ENCODE measurements around the gene TBCD.
A peak's percentile ranks its signal among the peaks of the same experiment; 100 is the strongest.

Gene TBCD

DNA sequence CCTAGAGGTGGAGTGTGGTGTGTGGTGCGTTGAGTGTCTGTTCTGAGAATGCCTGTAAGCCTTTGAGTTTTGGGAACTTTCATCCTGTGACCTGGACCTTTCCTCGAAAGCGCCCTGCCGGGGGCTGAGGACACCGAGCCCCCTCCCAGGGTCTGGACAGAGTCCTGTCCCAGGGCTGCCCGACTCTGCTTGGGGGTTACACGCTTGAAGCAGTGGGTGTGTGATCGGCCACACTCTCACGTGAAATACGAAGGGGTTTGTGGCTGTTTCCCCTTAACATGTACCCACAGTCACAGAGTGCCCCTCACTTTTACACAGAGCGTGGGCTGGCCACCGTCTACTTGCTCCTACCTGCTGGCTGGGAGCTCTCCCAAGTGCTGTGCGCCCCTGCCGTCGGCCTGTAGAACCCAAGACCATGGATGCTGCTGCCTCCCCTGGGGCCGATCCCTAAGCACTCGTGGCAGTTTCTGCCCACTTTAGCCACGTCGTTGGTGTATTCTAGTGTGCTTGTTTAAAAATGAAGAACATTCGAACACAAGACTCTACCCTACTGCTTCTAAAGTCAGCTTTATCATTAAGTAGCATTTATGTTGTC is 81.1 kb downstream of the TBCD start:
- no peak for DNase-seq (ENCODE audit: low spot score)

DNA sequence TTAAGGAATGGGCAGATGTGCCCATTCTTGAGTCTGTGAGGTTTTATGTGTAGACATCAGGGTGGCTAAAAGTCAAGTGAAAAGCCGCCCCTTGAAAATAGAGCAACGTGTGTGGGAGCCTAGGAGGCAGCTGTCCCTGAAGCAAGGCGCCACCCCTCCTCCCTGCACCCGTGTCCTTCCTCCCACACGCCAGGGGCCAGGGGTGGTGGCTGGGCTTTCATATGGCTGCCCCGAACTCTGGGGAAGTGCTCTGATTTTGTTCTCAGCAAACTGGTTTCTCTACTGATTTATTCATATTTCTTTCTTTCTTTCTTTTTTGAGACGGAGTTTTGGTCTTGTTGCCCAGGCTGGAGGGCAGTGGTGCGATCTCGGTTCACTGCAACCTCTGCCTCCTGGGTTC is 83.3 kb downstream of the TBCD start:
- DNase-seq (ENCODE audit: low spot score), result no peak

DNA sequence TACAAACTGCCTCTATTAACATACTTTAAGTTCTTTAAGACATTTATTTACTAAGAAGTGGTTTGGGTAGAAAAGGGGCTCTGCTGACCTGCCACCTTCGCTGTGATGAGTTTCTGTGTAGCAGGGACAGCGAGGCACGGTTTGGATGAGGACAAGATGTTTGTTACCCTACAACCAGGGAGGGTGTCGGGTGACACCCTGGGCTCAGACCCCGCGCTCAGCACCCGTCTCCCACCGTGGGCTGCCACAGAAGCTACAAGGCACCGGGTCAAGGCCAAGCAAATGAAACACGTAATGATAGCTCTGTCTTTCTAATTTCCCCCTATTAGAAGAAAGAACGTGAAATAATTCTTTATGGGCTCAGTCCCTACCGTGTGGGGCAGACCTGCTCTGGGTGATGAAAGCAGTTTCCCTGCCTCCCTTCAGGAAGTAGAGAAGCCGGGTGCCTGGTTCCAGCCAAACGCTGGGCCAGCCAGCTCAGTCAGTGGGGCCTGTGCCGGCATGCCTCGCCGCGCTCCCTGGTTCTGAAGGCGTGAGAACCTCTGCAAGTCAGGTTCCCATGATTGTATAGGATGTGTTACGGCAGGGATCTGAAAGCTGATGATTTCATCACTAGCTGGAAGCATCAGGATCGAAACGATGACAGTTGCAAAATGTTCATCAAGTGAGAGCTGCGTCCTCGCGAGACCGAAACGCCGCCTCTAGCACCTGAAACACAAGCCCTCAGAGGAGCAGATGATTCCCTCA is 84.1 kb downstream of the TBCD start:
- no peak for DNase-seq (ENCODE audit: low spot score)

DNA sequence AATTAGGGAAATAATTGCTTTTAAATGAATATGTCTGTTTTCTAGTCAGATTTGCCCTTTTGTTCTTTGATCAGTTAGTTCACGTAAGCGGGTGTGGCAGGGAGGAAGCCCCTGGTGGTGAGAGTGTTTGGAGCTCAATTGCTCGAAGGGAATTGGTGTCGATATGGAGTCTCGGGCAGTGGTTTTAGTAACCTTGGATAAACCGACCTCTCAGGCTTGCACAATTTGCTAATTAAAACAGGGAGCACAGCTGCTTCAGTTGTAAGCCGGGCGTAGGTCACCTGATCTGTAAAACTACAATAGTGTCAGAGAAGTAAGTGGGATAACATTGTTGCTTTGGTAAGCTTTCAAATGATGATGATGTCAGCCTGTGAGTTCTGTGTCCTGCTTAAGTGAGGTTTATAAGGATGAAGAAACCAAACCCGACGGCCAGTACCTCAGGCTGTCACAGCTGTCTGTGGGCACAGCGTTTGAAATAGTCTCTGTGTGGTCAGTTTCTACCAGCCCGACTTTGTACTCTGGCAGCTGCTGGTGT is 85.0 kb downstream of the TBCD start:
- peak; percentile 29 for DNase-seq (ENCODE audit: low spot score)

DNA sequence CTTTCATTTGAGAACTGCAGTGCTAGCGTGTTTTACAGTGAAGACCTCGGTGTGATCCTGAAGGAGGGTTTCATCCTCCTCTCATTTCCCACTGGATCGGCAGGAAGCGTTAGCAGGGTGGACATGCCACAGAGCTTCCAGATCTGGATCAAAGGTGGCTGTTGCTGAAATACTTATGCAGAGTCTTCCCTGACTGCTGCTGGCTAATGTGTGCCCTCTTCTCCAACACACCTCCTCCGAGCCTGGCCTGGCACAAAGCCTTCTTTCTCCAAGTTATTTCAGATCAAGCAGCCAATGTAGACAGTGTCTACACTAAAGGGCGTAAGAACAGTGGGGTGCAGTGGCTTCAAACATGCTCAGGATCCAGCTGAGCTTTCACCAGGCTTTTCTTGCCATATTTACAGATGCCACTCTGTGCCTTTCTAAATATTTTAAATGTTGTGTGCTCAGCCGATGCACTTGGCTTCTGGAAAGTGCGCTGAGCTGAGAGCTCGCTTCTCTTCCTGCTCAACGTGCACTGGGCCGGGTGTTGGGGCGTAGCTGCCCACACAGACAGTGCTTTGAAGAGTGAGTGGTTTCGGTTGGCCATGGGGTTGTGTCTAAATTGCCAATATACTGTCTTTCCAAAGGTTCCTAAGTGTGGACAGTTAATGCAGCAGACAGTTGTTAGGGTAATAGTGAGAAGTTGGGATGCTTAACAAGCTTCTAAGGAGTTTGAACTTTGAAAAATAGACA is 85.9 kb downstream of the TBCD start:
- no peak for DNase-seq (ENCODE audit: low spot score)

DNA sequence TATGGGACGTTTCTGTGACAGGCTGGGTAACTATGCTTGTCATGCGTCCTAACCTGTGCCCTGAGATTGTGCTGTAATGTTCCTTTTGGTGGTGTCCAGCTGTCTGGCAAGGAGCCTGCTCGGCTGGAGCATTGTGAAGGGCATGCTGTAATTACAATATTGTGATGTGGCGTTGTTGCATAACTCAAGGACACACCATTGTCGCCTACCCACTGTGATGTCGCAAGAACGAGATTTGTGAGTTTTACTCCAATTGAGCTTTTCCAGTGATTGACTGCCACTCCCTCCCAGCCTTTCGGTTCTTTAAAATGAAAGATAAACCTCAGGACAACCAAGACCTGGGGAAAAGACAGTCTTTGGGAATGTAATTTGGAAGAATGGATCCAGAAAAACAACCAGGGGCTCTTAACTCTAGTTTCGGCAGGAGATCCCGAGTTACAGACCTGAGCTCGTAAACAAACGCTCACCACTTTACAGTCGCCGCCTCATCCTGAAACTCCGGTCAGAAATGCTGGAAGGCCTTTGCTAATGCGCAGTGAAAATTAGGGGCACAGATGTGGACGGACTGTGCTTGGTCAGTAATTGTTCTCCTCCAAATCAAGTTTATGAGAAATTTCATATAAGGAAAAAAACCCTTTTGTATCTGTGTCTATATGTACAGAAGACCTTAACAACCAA is 86.7 kb downstream of the TBCD start:
- no peak for DNase-seq (ENCODE audit: low spot score)

DNA sequence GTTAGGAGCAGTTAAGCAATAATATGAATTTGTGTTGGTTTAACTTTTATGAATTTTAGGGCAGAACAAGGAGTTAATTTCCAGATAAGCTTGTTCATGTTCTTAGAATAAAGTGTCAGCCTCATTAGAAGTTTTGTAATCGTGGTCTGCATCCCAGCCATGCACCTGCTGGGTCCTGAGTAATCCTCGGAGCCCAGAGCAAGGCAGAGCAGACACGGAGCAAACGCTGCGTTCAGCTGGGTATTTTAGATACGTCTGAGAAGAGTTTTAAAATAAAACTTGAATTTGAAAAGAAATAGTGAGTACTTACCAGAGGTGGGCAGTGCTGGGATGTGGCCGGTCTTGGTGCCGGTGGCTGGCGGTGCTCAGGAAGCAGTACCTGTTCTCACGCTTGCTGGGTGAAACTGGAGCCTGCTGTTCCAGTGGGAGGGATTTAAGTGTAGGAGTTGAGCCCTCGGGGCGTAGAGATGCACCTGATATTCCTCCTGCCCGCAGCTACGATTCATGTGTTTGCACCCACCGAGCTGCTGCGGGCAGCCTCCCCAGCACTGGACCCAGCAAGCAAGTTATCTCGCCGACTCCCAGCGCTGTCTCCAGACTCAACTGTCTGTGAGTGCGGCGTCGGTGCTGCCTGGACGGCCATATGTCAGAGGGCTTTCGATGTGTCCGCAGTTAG is 87.9 kb downstream of the TBCD start, which contains the start of gene ZNF750:
Gene ZNF750, minus strand, starts transcription at position 406 of the 676 bp plus-strand sequence. CDS start 7,568 bp downstream, outside the sequence.
- DNase-seq (ENCODE audit: low spot score), result no peak

DNA sequence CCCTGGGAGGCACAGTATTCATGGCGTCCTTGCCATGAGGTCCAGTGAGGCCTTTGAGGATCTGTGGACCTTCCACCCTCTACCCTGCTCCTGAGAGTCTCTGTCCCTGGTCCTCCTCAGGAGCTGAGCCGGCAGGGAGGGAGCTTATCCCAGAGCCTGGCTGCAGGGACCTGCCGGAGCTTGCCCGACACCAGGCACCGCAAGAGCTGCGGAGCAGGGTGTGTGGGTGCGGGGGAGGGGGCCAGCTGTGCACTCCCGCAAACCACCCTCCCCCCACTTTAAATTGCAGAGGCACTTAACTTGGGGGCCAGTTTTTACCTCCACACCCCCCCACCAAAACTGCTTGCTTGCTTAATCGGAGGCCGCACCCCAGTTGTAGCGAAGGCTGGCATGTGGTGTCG is 88.6 kb downstream of the TBCD start:
- no peak for DNase-seq (ENCODE audit: low spot score)

DNA sequence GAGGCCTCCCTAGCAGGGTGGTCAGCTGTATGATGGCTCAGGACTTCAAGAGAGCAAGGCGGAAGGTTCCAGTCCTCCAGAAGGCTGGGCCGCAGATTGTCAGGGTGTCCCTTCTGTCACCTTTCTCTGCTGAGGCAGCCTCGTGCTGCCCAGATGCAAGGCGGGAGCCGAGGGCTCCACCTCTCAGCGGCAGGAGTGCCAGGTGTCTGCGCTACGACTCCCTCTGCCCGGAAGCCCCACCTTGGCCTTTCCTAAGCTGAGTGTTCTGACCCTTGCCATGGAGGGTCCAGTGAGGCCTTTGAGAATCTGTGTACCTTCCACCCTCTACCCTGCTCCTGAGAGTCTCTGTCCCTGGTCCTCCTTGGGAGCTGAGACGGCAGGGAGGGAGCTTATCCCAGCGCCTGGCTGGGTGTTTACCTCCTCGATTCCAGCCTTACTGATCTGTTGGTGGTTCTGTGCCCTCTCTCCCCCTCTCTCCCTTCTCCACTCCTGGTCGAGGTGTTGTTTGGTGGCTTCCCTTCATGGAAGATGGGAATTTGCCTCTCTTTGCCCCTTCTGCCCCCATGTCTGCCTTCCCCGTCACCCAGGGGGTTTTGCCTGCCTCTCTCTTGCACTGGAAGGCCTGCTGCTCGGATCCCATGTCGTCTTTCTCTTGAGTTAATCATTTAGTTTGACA is 90.2 kb downstream of the TBCD start:
- DNase-seq (ENCODE audit: low spot score), result no peak

DNA sequence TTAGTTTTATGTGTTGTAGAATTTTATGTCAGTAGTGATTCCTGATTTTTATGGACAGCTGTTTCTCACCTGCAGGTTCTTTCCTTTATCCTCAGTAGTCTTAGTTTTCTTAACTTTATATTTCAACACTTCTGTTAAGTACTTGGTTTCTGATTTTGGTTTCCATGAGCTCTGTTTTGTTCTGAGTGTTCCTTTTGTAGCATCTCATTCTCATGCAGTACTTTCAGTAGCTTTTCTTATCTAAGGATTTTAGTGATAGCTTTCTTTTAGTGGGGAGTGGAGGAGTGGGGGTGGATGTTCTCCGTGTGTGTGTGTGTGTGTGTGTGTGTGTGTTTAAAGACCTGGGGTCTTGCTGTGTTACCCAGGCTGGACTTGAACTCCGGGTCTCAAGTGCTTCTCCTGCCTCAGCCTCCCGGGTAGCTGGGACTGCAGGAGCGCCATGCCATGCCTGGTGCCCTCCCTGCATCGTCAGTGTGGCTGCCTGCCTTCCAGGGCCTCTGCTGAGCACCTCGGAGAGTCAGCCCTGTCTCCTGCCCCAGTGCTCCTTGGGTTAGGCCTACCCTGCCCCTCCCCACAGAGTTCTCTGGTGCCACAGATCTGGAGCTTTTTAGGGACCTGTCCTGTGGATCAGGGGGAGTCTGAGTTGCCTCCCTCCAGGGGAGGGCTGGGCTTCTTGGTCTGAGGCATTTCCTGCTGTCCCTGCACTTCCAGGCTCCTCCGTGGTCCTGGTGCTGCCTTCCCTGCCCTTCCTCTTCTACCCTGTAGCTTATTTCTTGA is 92.2 kb downstream of the TBCD start:
- no peak for DNase-seq (ENCODE audit: low spot score)

DNA sequence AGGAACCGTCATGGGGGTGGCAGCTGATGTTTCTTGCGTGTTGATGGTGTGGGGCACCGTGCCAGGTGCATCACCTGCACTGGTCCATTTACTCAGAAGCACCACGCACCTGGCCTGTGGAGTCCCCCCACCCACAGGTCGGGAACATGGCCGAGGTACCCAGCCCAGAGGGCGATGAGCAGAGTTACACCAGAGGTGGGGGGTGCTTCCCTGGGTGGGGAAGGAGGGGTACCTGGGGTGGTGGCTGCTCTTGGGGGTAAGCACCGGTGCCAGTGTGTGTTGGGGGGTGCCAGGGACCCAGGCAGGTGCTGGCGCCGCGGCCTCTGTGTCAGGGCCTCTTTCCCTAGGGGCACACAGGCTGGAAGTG is 92.9 kb downstream of the TBCD start:
- no peak for DNase-seq (ENCODE audit: low spot score)

DNA sequence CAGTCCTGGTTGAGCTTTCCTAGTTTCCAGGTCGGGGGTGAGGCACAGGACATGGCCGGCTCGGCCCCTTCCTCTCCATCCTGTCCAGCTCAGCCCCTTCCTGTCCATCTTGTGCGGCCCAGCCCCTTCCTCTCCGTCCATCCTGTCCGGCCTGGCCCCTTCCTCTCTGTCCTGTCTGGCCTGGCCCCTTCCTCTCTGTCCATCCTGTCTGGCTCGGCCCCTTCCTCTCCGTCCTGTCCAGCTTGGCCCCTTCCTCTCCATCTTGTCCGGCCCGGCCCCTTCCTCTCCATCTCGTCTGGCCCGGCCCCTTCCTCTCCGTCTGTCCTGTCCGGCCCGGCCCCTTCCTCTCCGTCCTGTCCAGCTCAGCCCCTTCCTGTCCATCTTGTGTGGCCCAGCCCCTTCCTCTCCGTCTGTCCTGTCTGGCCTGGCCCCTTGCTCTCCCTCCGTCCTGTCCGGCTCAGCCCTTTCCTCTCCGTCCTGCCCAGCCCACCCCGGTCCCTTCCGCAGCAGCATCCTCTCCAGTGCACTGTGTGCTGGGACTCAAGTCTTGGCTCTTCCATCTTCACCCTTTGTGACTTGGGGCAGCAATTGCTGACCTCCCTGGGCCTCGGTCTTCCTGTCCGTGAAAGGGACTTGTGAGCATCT is 93.4 kb downstream of the TBCD start:
- no peak for DNase-seq (ENCODE audit: low spot score)

DNA sequence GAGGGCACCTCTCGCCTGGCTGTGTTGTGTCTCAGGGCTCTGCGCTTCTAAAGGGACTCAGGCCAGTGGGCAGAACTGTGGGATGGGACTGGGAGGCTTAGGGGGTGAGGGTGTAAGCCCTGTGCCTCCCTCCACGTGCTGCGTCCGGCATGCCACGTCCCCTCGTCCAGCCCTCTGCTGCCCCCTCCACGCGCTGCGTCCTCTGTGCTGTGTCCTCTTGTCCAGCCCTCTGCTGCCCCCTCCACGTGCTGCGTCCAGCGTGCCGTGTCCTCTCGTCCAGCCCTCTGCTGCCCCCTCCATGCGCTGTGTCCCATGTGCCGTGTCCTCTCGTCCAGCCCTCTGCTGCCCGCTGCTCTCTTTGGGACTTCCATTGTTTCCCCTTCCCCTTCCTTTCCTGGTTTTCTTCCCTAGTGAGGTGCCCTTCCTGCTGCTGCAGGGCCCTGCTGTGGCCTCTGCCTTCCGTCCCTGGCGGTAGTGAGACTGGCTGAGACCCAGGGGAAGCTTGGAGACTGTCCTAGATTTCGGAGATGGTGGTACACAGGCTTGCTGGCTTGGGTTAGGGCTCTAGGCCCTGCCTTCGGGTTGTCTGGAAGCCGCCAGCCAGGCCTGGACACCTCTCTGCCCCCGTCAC is 94.3 kb downstream of the TBCD start:
- no peak for DNase-seq (ENCODE audit: low spot score)

DNA sequence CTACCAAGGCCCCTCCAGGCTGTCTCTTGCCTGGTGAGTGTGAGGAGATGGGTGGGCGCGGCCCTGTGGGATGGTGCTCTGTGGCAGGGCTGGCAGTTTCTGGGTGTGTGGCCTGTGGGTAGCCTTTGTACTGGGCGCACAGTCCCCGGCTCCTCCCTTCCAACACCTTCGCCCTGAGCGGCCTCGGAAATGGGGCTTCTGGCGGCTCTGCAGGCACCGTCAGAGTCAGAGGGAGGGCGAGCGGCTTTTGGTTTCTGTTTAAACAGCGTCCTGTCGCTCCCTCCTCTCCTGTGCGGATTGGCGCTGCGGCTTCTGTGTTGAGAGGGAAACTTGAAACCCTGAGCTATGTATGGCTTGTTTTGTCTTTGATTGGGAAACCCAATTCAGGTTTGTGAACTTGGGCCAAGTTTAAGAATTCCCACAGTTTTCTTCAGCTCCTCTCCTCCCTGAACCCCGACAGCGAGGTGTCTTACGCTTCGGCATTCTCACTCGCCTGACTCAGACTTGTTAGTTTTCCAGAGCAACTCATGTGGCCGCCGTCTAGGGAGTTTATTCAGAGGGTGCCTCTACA is 96.2 kb downstream of the TBCD start:
- peak; percentile 28 for DNase-seq (ENCODE audit: low spot score)

DNA sequence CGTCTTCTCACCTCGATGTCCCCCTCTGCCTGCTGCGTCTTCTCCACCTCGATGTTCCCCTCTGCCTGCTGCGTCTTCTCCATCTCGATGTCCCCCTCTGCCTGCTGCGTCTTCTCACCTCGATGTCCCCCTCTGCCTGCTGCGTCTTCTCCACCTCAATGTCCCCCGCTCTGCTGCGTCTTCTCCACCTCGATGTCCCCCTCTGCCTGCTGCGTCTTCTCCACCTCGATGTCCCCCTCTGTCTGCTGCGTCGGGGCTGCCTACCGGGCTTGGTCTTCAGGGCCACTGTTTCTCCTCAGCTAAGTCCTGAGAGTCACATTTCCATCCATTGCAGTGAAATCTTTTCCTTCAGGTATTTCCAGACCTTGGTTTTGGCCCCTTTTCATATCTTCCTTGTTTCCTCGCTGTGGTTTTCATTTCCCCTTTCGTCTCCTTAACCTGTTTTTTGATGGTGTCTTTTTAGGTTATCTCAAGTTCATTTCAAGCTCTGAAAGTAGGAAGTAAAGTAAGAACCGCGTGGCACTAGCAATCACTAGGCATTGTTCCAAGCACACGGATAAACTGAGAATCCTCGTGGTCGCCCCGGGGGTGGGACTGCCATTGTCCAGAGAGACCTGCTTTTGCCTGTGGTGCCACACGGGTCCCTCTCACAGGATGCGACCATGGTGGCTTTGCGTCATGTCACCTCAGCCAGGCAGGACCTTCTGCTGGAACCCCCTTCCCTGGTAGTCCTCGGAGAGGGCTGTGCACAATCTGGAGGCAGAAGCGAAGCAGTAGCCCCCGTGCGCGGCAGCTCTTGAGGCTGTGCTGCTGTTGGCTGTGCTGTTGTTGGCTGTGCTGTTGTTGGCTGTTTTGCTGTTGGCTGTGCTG is 97.4 kb downstream of the TBCD start:
- no peak for DNase-seq (ENCODE audit: low spot score)

DNA sequence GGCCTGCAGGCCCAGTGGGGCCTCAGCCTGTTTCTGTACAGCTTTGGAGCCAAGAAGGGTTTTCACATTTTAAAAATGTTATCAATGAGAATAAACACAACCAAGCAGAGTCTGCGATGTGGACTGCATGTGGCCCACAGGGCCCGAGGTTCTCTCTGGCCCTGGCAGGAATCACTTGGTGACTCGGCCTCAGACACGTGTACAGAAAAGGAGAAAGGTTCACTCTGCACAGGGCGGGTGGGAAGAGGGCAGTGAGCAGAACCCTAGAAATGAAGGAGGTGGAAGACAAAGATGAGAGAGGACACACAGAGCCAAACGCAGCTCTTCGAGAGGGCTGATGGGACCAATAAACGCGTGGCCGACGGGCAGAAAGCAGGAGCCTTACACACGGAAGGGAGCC is 99.5 kb downstream of the TBCD start:
- no peak for DNase-seq (ENCODE audit: low spot score)

DNA sequence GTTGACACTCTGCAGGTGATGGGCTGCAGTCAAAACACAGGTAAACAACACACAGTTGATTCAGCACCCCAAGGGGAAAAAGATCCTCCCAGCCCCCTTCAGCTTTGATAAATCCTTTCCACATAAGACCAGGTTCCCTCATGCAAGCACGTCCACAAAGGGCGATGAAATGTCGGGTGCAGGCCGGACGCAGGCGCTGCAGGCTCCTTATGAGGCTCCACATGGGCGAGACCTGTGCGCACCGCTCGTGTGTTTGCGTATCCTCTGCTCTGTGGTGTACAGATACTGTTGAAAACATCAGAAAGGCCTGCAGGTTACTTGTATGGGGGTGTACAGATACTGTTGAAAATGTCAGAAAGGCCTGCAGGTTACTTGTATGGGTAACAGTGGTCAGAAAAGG is 102.4 kb downstream of the TBCD start:
- no peak for DNase-seq (ENCODE audit: low spot score)

DNA sequence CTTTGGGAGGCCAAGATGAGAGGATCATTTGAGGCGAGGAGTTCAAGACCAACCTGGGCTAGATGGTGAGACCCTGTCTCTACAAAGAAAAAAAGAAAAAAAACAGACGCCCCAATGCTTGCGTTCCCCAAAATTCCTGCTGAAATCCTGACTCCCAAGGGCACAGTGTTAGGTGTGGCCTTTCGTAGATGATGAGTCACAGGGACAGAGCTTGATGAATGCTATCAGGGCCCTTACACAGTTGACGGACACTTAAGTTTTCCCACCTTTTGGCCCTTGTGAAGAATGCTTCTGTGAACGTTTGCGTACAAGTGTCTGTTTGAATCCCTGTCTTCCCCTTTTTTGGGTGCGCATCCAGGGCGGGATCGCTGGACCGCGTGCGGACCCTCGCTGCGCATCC is 104.5 kb downstream of the TBCD start:
- no peak for DNase-seq (ENCODE audit: low spot score)

All from AG20443 (cell line).